Mucosa of rectum (tissue), 2 donors: ENCODE results near the gene SOD3.

Source experiments
- H3K27ac ChIP-seq, 2 donors: one replicate each; pipeline ENCODE4 v1.7.0; 2013; ENCODE audit warnings: inconsistent platforms in 2 of 2, low read depth in 2 of 2, low read length in 2 of 2
- H3K27me3 ChIP-seq, 2 donors: one replicate each; pipeline ENCODE4 v1.7.0; 2013; ENCODE audit warnings: low read length in 2 of 2; ENCODE audit not compliant: control insufficient read depth in 2 of 2, insufficient read depth in 2 of 2
- H3K36me3 ChIP-seq, 2 donors: one replicate each; pipeline ENCODE4 v1.7.0; 2013; ENCODE audit warnings: low read length in 2 of 2; ENCODE audit not compliant: control insufficient read depth in 2 of 2, insufficient read depth in 2 of 2
- H3K4me1 ChIP-seq, 2 donors: one replicate each; pipeline ENCODE4 v1.7.0; 2013; ENCODE audit warnings: low read length in 2 of 2, mild to moderate bottlenecking in 1 of 2; ENCODE audit not compliant: control insufficient read depth in 2 of 2, insufficient read depth in 2 of 2
- H3K4me3 ChIP-seq, 2 donors: one replicate each; pipeline ENCODE4 v1.7.0; 2013; ENCODE audit warnings: low read length in 2 of 2
- H3K9ac ChIP-seq, 2 donors: one replicate each; pipeline ENCODE4 v1.7.0; 2013; ENCODE audit warnings: low read length in 2 of 2, low read depth in 1 of 2, mild to moderate bottlenecking in 1 of 2
- H3K9me3 ChIP-seq, 2 donors: one replicate each; pipeline ENCODE4 v1.7.0; 2013; ENCODE audit warnings: low read length in 2 of 2; ENCODE audit not compliant: control insufficient read depth in 2 of 2
- donor health status: healthy.
- donor health status: Normal muscosa, but diverticular disease.

The SOD3 gene

GRCh38 chr4:24764345-24764744, 31.0 kb upstream of the SOD3 start:
- Histone ChIP-seq H3K27me3 (no peaks in the 10 kb centered on the region), H3K4me1 (no peaks in the 10 kb centered on the region), H3K9me3 (no peaks in the 10 kb centered on the region), H3K4me3 (no peak overlapping the region), H3K9ac (no peak overlapping the region), H3K27ac (no peak overlapping the region), H3K36me3 (no peaks in the 10 kb centered on the region)

DNA sequence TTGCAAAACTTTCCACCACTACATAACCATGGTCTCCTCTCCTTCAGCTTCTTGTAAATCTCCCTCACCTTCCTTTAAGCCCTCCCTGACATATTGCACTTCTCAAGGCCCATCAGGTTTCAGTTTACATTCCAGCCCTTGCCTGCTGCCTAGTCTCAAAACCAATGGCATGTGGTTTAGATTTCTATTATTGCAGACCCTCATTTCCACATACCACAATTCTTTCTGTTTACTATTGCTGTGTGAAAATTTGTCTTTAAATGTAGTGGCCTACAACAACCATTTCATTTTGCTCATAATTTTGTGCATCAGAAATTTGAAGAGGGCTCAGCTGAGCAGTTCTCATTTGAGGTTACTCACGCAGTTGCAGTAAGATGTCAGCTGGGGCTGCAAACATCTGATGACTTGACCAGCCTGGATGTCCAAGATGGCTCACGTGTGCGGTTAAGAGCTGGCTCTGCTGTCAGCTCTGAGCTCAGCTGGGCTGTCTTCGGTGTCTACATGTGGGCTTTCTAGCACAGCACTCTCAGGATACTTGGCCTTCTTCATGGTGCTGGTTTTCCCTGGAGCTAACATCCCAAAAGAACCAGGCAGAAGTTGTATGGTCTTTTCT, 29.9 kb upstream of the SOD3 start:
- Histone ChIP-seq H3K27me3 (no peaks in the 10 kb centered on the region), H3K9me3 (no peaks in the 10 kb centered on the region), H3K9ac (no peak overlapping the region), H3K4me3 (no peak overlapping the region), H3K27ac (no peak overlapping the region), H3K4me1 (peaks cover 0 to 4% of the 10 kb centered on the region in 2 donors), H3K36me3 (no peaks in the 10 kb centered on the region)

DNA sequence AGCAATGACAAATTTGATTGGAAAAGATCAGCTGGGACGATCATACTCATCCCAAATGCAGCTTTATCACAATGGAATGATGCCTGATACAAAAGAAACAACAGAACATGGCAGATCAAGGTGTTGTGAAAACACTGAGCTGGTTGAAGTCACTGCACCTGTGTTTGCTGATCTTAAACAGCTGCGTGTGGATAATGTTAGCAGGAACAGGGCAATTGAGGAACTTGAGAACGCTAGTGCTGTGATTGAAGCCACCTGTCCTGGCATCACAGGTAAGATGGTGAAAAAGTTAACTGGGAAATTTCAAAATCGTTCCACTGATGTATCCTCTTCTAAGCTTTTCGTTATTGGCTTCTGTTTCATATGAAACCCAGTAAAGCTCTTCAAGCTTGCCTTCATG, 27.4 kb upstream of the SOD3 start:
- Histone ChIP-seq H3K27ac (no peak overlapping the region), H3K9ac (no peak overlapping the region), H3K36me3 (no peaks in the 10 kb centered on the region), H3K9me3 (no peaks in the 10 kb centered on the region), H3K4me3 (no peak overlapping the region), H3K4me1 (peaks cover 0 to 4% of the 10 kb centered on the region in 2 donors), H3K27me3 (no peaks in the 10 kb centered on the region)

- Histone ChIP-seq H3K27me3 (no peaks in the 10 kb centered on the region), H3K4me3 (no peak overlapping the region), H3K4me1 (peaks cover 0 to 4% of the 10 kb centered on the region in 2 donors), H3K9me3 (no peaks in the 10 kb centered on the region), H3K36me3 (no peaks in the 10 kb centered on the region), H3K27ac (no peak overlapping the region), H3K9ac (no peak overlapping the region)
Measured at GRCh38 chr4:24768604-24769003, 26.8 kb upstream of the SOD3 start.

GRCh38 chr4:24769571-24769970, 25.8 kb upstream of the SOD3 start:
- Histone ChIP-seq H3K9ac (no peak overlapping the region), H3K4me1 (peaks cover 0 to 4% of the 10 kb centered on the region in 2 donors), H3K27me3 (no peaks in the 10 kb centered on the region), H3K4me3 (no peak overlapping the region), H3K27ac (no peak overlapping the region), H3K9me3 (no peaks in the 10 kb centered on the region), H3K36me3 (no peaks in the 10 kb centered on the region)

- H3K27ac ChIP-seq: no peak overlapping the region
- H3K9me3 ChIP-seq: no peaks in the 10 kb centered on the region
- H3K4me1 ChIP-seq: peaks cover 0 to 4% of the 10 kb centered on the region in 2 donors
- H3K9ac ChIP-seq: no peak overlapping the region
- H3K4me3 ChIP-seq: no peak overlapping the region
- no peaks in the 10 kb centered on the region for H3K27me3 ChIP-seq
- H3K36me3 ChIP-seq: no peaks in the 10 kb centered on the region
Measured at GRCh38 chr4:24770032-24770584, 25.3 kb upstream of the SOD3 start.

GRCh38 chr4:24770667-24771066, 24.7 kb upstream of the SOD3 start:
- H3K9me3 ChIP-seq: no peaks in the 10 kb centered on the region
- H3K27me3 ChIP-seq: no peaks in the 10 kb centered on the region
- no peak overlapping the region for H3K27ac ChIP-seq
- no peak overlapping the region for H3K4me3 ChIP-seq
- peaks cover 0 to 4% of the 10 kb centered on the region in 2 donors for H3K4me1 ChIP-seq
- no peak overlapping the region for H3K9ac ChIP-seq
- H3K36me3 ChIP-seq: no peaks in the 10 kb centered on the region

DNA sequence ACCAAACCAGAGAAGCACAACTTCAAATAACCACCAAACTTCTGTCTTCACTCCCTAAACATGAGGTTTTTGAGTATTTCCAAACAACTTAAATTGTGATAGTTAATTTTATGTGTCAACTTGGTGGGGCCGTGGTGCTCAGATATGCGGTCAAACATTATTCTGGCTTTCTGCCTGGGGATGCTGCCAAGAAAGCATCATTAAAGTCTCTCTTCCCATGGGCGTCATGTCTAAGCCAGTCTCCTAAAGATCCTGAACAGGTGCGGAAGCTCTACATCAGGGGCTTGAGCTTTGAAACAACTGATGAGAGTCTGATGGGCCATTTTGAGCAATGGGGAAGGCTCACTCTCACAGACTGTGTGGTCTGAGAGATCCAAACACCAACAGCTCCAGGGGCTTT, 24.1 kb upstream of the SOD3 start:
- Histone ChIP-seq H3K9me3 (no peaks in the 10 kb centered on the region), H3K27me3 (no peaks in the 10 kb centered on the region), H3K4me1 (peaks cover 0 to 4% of the 10 kb centered on the region in 2 donors), H3K4me3 (no peak overlapping the region), H3K9ac (no peak overlapping the region), H3K27ac (no peak overlapping the region), H3K36me3 (no peaks in the 10 kb centered on the region)

DNA sequence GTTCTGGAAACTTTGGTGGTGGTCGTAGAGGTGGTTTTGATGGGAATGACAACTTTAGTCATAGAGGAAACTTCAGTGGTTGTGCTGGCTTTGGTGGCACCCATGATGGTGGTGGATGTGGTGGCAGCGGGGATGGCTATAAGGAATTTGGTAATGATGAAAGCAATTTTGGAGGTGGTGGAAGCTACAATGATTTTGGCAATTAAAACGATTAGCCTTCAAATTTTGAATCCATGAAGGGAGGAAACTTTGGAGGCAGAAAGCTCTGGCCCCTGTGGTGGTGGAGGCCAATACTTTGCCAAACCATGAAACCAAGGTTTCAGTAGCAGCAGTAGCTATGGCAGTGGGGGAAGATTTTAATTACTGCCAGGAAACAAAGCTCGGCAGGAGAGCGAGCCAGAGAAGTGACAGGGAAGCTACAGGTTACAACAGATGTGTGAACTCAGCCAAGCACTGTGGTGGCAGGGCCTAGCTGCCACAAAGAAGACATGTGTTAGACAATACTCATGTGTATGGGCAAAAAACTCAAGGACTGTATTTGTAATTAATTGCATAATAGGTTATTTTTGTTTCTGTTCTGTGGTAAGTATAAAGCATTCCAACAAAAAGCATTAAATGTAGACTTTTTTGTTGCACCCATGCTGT, 23.2 kb upstream of the SOD3 start:
- H3K4me3 ChIP-seq: no peak overlapping the region
- H3K9me3 ChIP-seq: no peaks in the 10 kb centered on the region
- peaks cover 0 to 4% of the 10 kb centered on the region in 2 donors for H3K4me1 ChIP-seq
- H3K36me3 ChIP-seq: no peaks in the 10 kb centered on the region
- no peak overlapping the region for H3K9ac ChIP-seq
- H3K27me3 ChIP-seq: no peaks in the 10 kb centered on the region
- no peak overlapping the region for H3K27ac ChIP-seq

DNA sequence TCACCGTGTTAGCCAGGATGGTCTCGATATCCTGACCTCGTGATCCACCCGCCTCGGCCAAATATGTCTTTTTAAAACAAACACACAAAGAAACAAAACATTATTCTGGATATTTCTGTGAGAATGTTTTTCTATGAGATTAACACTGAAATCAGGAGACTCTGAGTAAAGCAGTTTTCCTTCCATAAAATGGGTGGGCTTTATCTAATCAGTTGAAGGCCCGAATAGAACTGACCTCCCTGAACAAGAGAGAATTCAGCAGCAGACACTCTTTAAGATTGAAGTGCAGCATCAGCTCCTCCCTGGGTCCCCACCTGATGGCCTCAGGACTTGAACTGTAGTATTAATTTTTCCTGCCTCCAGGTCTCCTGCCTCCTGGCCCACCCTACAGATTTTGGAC, 22.4 kb upstream of the SOD3 start:
- Histone ChIP-seq H3K9ac (no peak overlapping the region), H3K27ac (no peak overlapping the region), H3K27me3 (no peaks in the 10 kb centered on the region), H3K9me3 (no peaks in the 10 kb centered on the region), H3K36me3 (no peaks in the 10 kb centered on the region), H3K4me1 (peaks cover 0 to 4% of the 10 kb centered on the region in 2 donors), H3K4me3 (no peak overlapping the region)
